Liver (tissue), 9 donors: Measurements from ENCODE around the gene COBL. TPM values are rescaled to one million over a fixed set of nuclear protein-coding genes. Genes with fewer than 3 reads are reported as not detected.

Source experiments
- DNase-seq: peaks from one replicate; pipeline ENCODE4 v3.0.0-alpha.2; 2017; ENCODE audit warnings: low spot score
- H3K27ac ChIP-seq, 2 donors: one replicate each; pipeline ENCODE4 v1.7.0; 2013; ENCODE audit warnings: inconsistent platforms in 2 of 2, low read length in 2 of 2, control low read depth in 1 of 2, low read depth in 1 of 2, mild to moderate bottlenecking in 1 of 2
- H3K27me3 ChIP-seq, 4 donors: one replicate each; pipeline versions ENCODE4 v1.6.1 to v1.7.0; 2013; ENCODE audit warnings: low read length in 3 of 4, inconsistent platforms in 1 of 4, mild to moderate bottlenecking in 1 of 4, moderate library complexity in 1 of 4; ENCODE audit not compliant: control insufficient read depth in 4 of 4, insufficient read depth in 4 of 4
- H3K36me3 ChIP-seq, 4 donors: one replicate each; pipeline versions ENCODE4 v1.6.1 to v1.7.0; 2013; ENCODE audit warnings: low read length in 3 of 4, mild to moderate bottlenecking in 3 of 4, low read depth in 1 of 4, moderate library complexity in 1 of 4; ENCODE audit not compliant: control insufficient read depth in 4 of 4, insufficient read depth in 3 of 4
- H3K4me1 ChIP-seq, 4 donors: one replicate each; pipeline versions ENCODE4 v1.6.1 to v1.7.0; 2013; ENCODE audit warnings: low read length in 3 of 4, mild to moderate bottlenecking in 3 of 4, moderate library complexity in 1 of 4; ENCODE audit not compliant: control insufficient read depth in 4 of 4, insufficient read depth in 4 of 4
- H3K4me3 ChIP-seq, 3 donors: one replicate each; pipeline versions ENCODE4 v1.6.1 to v1.7.0; 2013; ENCODE audit warnings: low read length in 3 of 3, control low read depth in 1 of 3, low read depth in 1 of 3, mild to moderate bottlenecking in 1 of 3
- H3K9ac ChIP-seq, 2 donors: one replicate each; pipeline ENCODE4 v1.7.0; 2013; ENCODE audit warnings: low read length in 2 of 2, mild to moderate bottlenecking in 2 of 2, moderate library complexity in 2 of 2, control low read depth in 1 of 2, low read depth in 1 of 2
- H3K9me3 ChIP-seq, 4 donors: one replicate each; pipeline versions ENCODE4 v1.6.1 to v1.7.0; 2013; ENCODE audit warnings: low read length in 3 of 4; ENCODE audit not compliant: control insufficient read depth in 4 of 4
- ATF3 ChIP-seq: IDR thresholded peaks from 2 replicates; pipeline ENCODE4 v1.6.1; 2016; ENCODE audit warnings: antibody characterized with exemption
- EGR1 ChIP-seq, 2 donors: IDR thresholded peaks; 2 replicates each; pipeline ENCODE4 v1.6.1; 2016 to 2018; ENCODE audit warnings: antibody characterized with exemption in 2 of 2, low read depth in 2 of 2
- FOXA1 ChIP-seq: IDR thresholded peaks from 2 replicates; pipeline ENCODE4 v1.6.1; 2016; ENCODE audit warnings: antibody characterized with exemption
- FOXA2 ChIP-seq: IDR thresholded peaks from 2 replicates; pipeline ENCODE4 v1.6.1; 2016; ENCODE audit warnings: antibody characterized with exemption
- GABPA ChIP-seq, 2 donors: IDR thresholded peaks in 1 of 2; conservative IDR thresholded peaks in 1 of 2; 2 replicates each; pipeline ENCODE4 v1.6.1; 2016; ENCODE audit warnings: antibody characterized with exemption in 2 of 2, mild to moderate bottlenecking in 1 of 2, moderate library complexity in 1 of 2
- HNF4A ChIP-seq, 2 donors: conservative IDR thresholded peaks; 2 replicates each; pipeline ENCODE4 v1.6.1; 2016; ENCODE audit warnings: antibody characterized with exemption in 2 of 2, mild to moderate bottlenecking in 2 of 2
- HNF4G ChIP-seq: IDR thresholded peaks from 2 replicates; pipeline ENCODE4 v1.6.1; 2016; ENCODE audit warnings: antibody characterized with exemption
- JUND ChIP-seq, 2 donors: IDR thresholded peaks; 2 replicates each; pipeline ENCODE4 v1.6.1; 2016; ENCODE audit warnings: antibody characterized with exemption in 2 of 2
- MAX ChIP-seq: IDR thresholded peaks from 2 replicates; pipeline ENCODE4 v1.6.1; 2016; ENCODE audit warnings: antibody characterized with exemption
- NR2F2 ChIP-seq: IDR thresholded peaks from 2 replicates; pipeline ENCODE4 v1.6.1; 2016; ENCODE audit warnings: antibody characterized with exemption
- RAD21 ChIP-seq, 2 donors: IDR thresholded peaks; 2 replicates each; pipeline ENCODE4 v1.6.1; 2016; ENCODE audit warnings: antibody characterized with exemption in 2 of 2, mild to moderate bottlenecking in 2 of 2
- REST ChIP-seq: IDR thresholded peaks from 2 replicates; pipeline ENCODE4 v1.6.1; 2016; ENCODE audit warnings: antibody characterized with exemption, mild to moderate bottlenecking
- RXRA ChIP-seq, 2 donors: IDR thresholded peaks; 2 replicates each; pipeline ENCODE4 v1.6.1; 2017 to 2018; ENCODE audit warnings: antibody characterized with exemption in 2 of 2, mild to moderate bottlenecking in 1 of 2
- SP1 ChIP-seq: IDR thresholded peaks from 2 replicates; pipeline ENCODE4 v1.6.1; 2018; ENCODE audit warnings: antibody characterized with exemption, mild to moderate bottlenecking
- TAF1 ChIP-seq: conservative IDR thresholded peaks from 2 replicates; pipeline ENCODE4 v1.6.1; 2016; ENCODE audit warnings: antibody characterized with exemption, mild to moderate bottlenecking
- YY1 ChIP-seq: IDR thresholded peaks from 2 replicates; pipeline ENCODE4 v1.6.1; 2016; ENCODE audit warnings: antibody characterized with exemption, mild to moderate bottlenecking
- ZBTB33 ChIP-seq: IDR thresholded peaks from 2 replicates; pipeline ENCODE4 v1.6.1; 2016; ENCODE audit warnings: antibody characterized with exemption
- WGBS: extraction: QIAGEN DNeasy Blood & Tissue Kit; methylation state at CpG from one replicate; pipeline ENCODE4 v1.1.7; 2013; 5-methylcytosine and 5-hydroxymethylcytosine counted together
- polyA plus RNA-seq, 2 donors: library from polyadenylated mRNA; stranded (reverse) in 1 of 2; unstranded in 1 of 2; fragments of 200-250 nt in 1 of 2; fragments of >200 nt in 1 of 2; fragmentation: Nextera tagmentation in 1 of 2; extraction: Ambion mirVana in 1 of 2; gene quantifications; one replicate each; pipeline versions ENCODE4 v1.2.1 to v1.2.3, GENCODE V29; 2013 to 2015
- total RNA-seq, 2 donors: library from RNA; depleted of rRNA; stranded (reverse); fragments of >200 nt; gene quantifications; one replicate each; pipeline ENCODE4 v1.2.3, GENCODE V29; 2014
- TF ChIP-seq, protein P1 (sequence below): fragments of 150-350 bp; IDR thresholded peaks from 2 replicates; pipeline ENCODE4 v1.5.1; 2017; ENCODE audit warnings: improper control_type of control experiment, low read depth, low read length; ENCODE audit not compliant: missing input control
- donor health status: healthy.
- donor health status: healthy.
- donor health status: healthy.
- donor health status: healthy.
- donor health status: healthy.

COBL gene
- total and polyA plus RNA-seq, 4 donors = 5.8 to 18.7 (median 10.7) TPM

GRCh38 chr7:51260516-51260915 lies 56.1 kb downstream of the COBL start:
- H3K4me1 ChIP-seq = peaks cover 12 to 37% (median 30%) of the 10 kb centered on the region in 4 donors
- WGBS = 90% methylated on average over 4 of the region's 4 CpGs
- no peak overlapping the region for H3K4me3 ChIP-seq

More at GRCh38 chr7:51260516-51260915, 56.1 kb downstream of the COBL start:
- DNase-seq = no peak
- Histone ChIP-seq H3K9me3 (no peaks in the 10 kb centered on the region), H3K27me3 (no peaks in the 10 kb centered on the region), H3K36me3 (no peaks in the 10 kb centered on the region), H3K27ac (no peak overlapping the region), H3K9ac (no peak overlapping the region)
- no peak for TF ChIP-seq HNF4A (conservative IDR thresholded peaks at IDR 0.05)
- TF ChIP-seq HNF4G = no peak
- no peak for TF ChIP-seq REST
- no peak for TF ChIP-seq RAD21 (IDR thresholded peaks at IDR 0.05)
- no peak for TF ChIP-seq SP1
- TF ChIP-seq RXRA (IDR thresholded peaks at IDR 0.05) = no peak
- no peak for TF ChIP-seq FOXA2
- TF ChIP-seq, protein P1, sequence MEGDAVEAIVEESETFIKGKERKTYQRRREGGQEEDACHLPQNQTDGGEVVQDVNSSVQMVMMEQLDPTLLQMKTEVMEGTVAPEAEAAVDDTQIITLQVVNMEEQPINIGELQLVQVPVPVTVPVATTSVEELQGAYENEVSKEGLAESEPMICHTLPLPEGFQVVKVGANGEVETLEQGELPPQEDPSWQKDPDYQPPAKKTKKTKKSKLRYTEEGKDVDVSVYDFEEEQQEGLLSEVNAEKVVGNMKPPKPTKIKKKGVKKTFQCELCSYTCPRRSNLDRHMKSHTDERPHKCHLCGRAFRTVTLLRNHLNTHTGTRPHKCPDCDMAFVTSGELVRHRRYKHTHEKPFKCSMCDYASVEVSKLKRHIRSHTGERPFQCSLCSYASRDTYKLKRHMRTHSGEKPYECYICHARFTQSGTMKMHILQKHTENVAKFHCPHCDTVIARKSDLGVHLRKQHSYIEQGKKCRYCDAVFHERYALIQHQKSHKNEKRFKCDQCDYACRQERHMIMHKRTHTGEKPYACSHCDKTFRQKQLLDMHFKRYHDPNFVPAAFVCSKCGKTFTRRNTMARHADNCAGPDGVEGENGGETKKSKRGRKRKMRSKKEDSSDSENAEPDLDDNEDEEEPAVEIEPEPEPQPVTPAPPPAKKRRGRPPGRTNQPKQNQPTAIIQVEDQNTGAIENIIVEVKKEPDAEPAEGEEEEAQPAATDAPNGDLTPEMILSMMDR = no peak
- no peak for TF ChIP-seq FOXA1
- TF ChIP-seq TAF1 = no peak
- TF ChIP-seq JUND (IDR thresholded peaks at IDR 0.05) = no peak
- no peak for TF ChIP-seq EGR1 (IDR thresholded peaks at IDR 0.05; ENCODE audit: low read depth in 2 of 2)
- TF ChIP-seq MAX = no peak
- TF ChIP-seq NR2F2 = no peak
- no peak for TF ChIP-seq GABPA (IDR thresholded peaks at IDR 0.05 in 1 of 2, conservative IDR thresholded peaks at IDR 0.05 in 1 of 2)
- no peak for TF ChIP-seq YY1
- TF ChIP-seq ZBTB33 = no peak
- no peak for TF ChIP-seq ATF3
